HG02678 (cell line): ENCODE measurements around the gene RHBDL1.

Experiments
- ATAC-seq: cut with Tn5 transposase; IDR thresholded peaks from one replicate; pipeline ENCODE4 v1.9.1; 2021; ENCODE audit warnings: mild to moderate bottlenecking, moderate library complexity; ENCODE audit not compliant: unreplicated experiment

Gene RHBDL1

DNA sequence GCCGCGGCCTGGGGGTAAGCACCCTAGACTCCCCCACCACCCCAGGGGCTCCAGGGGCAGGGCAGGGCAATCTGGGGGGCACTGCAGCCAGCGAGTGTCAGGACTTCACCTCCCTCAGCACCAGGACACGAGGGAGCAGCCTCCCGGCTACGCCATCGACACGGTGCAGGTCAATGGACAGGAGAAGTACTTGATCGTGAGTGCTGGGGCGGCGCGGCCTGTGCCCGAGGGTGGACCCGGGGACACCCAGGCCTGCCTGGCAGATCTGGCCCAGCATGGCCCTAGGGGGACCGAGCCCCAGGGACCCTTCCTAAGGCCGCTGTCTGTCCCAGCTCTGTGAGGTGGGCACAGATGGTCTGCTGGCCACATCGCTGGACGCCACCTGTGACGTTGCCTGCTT lies 3.1 kb upstream of the RHBDL1 start:
- no peak for ATAC-seq

- no peak for ATAC-seq
These were observed 2.6 kb upstream of the RHBDL1 start for GRCh38 chr16:672851-673250.

- ATAC-seq, result no peak
These were observed 2.0 kb upstream of the RHBDL1 start for GRCh38 chr16:673399-673991.

DNA sequence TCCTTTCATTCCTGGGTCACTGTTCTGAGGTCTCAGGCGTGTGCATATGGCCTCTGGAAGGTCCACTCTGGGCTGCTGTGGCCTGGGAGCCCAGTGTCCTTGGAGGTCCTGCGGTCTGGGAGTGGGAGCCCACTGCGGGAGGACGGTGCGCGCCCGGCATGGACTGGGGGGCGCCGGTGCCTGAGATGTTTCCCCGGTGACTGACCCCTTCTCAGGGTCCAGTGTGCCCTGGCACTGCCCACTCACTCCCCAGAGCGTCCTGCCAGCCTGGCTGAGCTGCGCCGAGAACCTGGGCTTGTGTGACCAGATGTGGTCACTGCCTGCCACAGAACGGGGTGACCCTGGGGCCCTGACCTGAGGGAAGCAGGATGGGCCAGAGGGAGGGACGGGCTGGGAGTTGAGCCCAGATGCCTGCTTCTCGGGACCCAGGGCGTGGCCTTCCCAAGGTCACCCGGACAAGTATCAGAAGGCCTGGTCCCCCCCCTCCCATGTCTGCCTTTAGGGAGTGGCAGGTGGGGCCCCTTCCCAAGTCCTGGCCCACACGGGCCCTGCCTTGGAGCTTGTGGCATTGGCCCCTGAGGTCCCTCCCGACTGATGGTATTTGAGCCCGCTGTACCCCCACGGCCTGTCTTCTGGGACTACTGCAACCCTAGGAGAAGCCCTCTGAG lies 1.1 kb upstream of the RHBDL1 start:
- ATAC-seq, result no peak

DNA sequence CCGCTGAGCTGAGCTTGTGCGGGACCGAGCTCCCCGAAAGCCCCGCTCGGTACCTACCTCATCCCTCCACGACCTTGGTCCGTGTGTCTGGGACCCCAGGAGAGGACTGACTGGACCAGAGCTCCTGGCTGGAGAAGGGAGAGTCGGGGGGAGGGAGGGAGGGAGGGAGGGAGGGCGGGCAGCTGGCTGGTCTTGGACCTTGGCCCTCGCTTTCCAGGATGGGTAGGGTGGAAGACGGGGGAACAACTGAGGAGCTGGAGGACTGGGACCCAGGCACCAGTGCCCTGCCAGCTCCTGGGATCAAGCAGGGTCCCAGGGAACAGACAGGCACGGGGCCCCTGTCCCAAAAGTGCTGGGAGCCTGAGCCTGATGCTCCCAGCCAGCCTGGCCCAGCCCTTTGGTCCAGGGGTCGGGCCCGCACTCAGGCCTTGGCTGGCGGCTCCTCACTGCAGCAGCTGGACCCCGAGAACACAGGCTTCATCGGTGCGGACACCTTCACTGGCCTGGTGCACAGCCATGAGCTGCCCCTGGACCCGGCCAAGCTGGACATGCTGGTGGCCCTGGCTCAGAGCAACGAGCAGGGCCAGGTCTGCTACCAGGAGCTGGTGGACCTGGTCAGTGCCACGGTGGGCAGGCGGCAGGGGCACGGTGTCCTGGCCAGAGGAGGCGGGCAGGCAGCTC lies 553 bp downstream of the RHBDL1 start:
- ATAC-seq, result no peak

- no peak for ATAC-seq
These were observed 1.1 kb downstream of the RHBDL1 start for GRCh38 chr16:676565-676902.

DNA sequence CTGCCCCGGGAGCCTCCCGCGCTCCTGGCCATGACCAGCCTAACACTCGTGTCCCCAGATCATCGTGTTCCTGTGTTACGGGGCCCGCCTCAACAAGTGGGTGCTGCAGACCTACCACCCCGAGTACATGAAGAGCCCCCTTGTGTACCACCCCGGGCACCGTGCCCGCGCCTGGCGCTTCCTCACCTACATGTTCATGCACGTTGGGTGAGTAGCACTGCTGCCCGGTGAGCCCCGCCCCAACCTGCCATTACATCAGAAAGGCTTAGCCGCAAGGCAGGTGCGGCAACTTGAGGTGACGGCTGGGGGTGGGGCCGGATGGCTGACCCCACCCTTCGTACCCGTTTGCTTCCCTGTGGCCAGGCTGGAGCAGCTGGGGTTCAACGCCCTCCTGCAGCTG lies 1.4 kb downstream of the RHBDL1 start:
- no peak for ATAC-seq

DNA sequence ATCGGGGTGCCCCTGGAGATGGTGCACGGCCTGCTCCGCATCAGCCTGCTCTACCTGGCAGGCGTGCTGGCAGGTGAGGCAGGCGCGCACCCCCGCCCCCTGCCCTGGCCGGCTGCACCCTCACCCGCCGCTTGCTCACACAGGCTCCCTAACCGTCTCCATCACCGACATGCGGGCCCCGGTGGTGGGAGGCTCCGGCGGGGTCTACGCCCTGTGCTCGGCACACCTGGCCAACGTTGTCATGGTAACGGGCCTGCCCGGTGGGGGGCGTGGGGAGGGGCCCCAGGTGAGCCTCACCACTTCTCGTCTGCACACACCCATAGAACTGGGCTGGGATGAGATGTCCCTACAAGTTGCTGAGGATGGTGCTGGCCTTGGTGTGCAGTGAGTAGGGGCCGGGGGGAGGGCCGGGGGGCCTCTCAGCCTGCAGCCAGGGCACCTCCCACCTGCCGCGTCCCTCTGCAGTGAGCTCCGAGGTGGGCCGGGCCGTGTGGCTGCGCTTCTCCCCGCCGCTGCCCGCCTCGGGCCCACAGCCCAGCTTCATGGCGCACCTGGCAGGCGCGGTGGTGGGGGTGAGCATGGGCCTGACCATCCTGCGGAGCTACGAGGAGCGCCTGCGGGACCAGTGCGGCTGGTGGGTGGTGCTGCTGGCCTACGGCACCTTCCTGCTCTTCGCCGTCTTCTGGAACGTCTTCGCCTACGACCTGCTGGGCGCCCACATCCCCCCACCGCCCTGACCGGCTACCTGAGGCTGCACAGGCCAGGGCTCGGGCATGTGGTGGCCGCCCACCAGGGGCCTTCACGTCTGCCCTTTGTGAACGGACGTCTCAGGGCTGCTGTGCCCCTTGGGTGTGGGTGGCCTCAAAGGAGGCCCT lies 2.1 kb downstream of the RHBDL1 start:
- no peak for ATAC-seq

- no peak for ATAC-seq
These were observed 2.9 kb downstream of the RHBDL1 start for GRCh38 chr16:678209-678857.

DNA sequence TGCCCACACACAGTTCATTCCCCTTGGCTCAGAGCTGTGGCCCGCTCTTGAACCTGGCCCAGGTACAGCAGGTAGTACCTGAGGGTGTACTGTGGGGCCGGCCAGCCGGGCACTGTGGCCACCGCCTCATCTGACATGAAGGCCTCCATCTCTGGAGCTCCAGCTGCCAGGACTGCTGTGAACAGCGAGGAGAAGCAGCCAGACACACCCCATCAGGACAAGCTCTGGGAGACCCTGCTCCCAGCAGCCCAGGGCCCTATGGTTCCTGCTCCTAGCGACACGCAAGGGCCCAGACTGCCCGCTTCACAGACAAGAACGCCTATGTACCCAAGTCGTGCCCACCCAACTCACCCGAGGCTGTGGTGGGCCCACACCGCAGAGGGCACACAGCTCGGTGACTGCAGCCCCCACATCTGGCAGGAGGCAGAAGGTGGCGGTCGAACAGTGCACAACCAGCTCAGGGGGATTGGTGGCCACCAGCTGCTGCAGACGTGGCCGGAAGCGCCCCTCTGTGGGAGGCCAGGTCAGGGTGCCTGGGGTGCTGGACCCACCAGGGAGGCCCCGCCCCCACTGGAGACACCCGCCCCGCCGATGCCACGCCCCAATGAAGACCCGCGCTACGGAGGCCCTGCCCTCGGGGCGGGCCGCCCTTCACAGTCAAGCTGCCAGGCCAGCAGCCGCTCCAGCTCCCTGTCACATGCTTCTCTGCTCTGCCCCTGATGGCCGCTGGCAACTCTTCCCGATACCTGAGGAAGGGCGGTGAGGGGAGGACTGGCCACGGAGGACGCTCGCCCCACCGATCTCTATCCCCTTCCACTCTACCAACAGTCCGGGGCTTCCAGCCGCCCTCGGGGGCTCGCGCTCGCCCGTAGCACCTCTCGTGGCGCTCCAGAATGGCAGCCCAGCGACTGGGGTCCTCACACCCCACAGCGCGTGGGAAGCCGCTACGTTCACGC lies 3.7 kb downstream of the RHBDL1 start:
- ATAC-seq, result no peak

DNA sequence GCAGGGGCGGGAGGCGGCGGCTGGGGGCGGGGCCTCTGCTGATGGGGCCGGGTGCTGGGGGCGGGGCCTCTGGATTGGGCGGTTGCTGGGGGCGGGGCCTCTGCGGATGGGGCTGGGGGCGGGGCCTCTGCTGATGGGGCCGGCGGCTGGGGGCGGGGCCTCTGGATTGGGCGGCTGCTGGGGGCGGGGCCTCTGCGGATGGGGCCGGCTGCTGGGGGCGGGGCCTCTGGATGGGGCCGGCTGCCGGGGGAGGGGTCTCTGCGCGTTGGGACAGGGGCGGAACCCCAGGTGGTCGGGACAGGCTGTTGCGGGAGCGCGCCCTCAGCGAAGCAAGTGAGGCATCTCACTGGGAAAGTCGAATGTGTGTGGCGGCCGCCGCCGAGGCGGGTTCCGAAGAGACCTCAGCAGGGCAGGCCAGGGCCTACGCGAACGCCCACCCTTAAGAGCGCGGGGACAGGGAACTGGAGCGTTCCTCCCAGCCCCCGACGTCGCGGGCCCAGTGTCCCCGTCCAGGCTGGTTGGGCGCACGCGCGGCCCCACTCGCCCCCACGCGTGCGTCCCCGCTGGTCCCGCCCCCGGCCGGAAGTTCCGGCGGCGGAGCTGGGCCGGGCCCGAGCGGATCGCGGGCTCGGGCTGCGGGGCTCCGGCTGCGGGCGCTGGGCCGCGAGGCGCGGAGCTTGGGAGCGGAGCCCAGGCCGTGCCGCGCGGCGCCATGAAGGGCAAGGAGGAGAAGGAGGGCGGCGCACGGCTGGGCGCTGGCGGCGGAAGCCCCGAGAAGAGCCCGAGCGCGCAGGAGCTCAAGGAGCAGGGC lies 4.5 kb downstream of the RHBDL1 start, which contains the start of gene STUB1:
TSS of gene STUB1 (plus strand) at position 597 of the 811 bp plus-strand sequence. CDS start at position 713, 116 bp downstream.
- ATAC-seq, result peak; percentile 43

DNA sequence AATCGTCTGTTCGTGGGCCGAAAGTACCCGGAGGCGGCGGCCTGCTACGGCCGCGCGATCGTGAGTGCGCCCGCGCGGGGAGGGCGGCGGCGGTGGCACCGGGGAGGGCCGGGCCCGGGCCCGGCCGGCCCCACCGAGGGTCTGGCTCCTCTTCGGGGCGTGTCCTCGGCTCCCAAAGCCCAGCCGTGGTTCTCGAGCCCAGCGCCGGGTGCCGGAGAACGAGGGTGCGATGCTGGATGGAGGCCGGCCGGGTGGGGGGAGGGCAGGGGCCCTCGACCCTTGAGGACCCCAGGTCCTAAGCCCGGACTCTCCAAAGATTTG lies 5.1 kb downstream of the RHBDL1 start:
- peak; percentile 2 for ATAC-seq

GRCh38 chr16:680967-681745 lies 5.7 kb downstream of the RHBDL1 start:
- no peak for ATAC-seq

DNA sequence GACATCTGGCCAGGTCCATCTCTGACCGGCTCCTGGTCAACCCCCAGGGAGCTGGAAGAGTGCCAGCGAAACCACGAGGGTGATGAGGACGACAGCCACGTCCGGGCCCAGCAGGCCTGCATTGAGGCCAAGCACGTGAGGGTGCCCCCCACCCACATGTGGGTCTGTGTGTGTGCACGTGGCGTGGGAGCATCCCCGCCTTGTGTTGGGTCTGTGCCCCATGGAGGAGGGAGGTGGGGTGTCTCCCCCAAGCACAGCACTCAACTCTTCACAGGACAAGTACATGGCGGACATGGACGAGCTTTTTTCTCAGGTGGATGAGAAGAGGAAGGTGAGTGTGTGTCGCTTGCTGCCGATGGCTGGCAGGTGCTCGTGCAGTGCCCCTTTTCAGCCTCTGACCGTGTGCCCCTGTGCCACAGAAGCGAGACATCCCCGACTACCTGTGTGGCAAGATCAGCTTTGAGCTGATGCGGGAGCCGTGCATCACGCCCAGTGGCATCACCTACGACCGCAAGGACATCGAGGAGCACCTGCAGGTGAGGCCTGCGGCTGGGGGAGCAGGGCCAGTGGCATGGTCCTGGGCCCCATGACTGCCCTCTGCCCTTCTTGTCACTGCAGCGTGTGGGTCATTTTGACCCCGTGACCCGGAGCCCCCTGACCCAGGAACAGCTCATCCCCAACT lies 6.4 kb downstream of the RHBDL1 start:
- ATAC-seq, result no peak

- ATAC-seq, result no peak
These were observed 7.3 kb downstream of the RHBDL1 start for GRCh38 chr16:682493-683395.

DNA sequence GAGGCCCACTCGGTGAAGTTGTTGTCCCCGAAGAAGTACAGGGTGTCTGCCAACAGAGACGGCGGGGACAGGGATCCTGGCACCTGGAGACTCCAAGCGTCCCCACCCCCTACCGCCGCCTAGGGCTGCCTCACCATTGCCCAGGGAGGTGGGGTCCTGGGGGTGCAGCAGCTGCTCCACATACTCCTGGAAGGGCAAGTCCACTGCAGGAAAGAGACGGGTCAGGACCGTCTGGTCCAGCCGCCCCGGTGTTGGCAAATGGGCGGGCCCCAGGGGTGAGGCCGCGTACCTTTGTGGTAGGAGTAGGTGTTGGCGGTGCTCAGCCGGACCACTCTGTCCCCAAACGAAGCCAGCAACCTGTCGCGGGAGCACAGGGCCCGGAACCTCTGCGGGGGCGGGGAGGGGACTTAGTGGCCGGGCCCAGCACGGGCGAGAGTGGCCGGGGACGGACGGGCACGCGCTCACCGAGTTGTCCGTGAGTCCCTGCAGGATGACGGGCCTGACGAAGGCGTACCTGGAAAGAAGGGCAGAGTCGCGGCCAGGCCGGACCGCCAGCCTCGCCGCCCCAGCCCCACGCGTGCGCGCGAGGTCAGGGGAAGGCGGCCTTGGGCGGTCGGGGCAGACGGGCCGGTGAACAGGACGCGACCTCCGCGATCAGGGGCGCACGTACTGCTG lies 8.1 kb downstream of the RHBDL1 start:
- ATAC-seq, result no peak
